ENCODE measurements around the gene TANGO2.

DNA sequence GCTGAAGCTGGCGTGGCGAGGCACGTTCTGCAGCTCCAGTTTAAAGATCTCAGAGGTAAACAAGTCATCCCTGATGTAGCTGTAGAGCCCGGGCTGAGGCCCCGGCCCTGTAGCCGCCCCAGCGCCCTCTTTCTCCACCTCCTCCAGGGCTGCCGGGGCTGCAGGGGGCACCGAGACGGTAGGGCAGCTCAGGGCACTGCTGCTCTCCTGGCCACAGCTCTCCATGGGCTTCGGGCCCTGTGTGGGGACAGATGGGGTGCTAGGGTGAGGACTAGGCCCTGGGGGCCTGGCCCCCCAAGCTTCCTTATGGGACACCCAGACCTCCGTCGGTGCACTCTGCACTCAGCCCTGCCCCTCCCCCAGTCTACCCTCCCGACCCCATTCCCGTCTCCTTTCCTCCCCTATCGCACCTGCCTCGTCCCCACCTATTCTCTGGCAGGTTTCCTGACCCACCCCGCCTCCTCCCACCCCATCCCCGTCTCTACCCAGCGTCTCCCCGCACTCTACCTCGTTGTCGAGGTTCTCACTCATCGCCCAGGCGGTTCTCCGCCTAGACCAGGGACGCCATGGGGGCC is 95.6 kb downstream of the TANGO2 start:
- no peak for TF ChIP-seq POLR2A (IDR thresholded peaks at IDR 0.05)
- TF ChIP-seq, protein P1, sequence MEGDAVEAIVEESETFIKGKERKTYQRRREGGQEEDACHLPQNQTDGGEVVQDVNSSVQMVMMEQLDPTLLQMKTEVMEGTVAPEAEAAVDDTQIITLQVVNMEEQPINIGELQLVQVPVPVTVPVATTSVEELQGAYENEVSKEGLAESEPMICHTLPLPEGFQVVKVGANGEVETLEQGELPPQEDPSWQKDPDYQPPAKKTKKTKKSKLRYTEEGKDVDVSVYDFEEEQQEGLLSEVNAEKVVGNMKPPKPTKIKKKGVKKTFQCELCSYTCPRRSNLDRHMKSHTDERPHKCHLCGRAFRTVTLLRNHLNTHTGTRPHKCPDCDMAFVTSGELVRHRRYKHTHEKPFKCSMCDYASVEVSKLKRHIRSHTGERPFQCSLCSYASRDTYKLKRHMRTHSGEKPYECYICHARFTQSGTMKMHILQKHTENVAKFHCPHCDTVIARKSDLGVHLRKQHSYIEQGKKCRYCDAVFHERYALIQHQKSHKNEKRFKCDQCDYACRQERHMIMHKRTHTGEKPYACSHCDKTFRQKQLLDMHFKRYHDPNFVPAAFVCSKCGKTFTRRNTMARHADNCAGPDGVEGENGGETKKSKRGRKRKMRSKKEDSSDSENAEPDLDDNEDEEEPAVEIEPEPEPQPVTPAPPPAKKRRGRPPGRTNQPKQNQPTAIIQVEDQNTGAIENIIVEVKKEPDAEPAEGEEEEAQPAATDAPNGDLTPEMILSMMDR (IDR thresholded peaks at IDR 0.05), result no peak
